Stimulated activated CD4-positive, alpha-beta T cell treated with anti-CD3 and anti-CD28 coated beads, TNF-alpha, amount 100 ng/mL, for 48 hours (primary cell): ENCODE results near the gene GRHL1.
"Not testable (repeated sequence)": the region's sequence is repeated elsewhere in the genome, so short reads cannot be mapped to it uniquely, and the experiment has no call there.

Experiments used
- DNase-seq, 3 donors: peaks; one replicate each; pipeline ENCODE4 v3.0.0-alpha.2; 2020; ENCODE audit warnings: low read depth in 3 of 3

Gene GRHL1

GRCh38 chr2:10026940-10027569, 75.6 kb downstream of the GRHL1 start:
- DNase-seq, result no peak

- no peak for DNase-seq
These were observed 76.3 kb downstream of the GRHL1 start for GRCh38 chr2:10027660-10028330.

GRCh38 chr2:10028407-10028987, 77.0 kb downstream of the GRHL1 start:
- DNase-seq, result no peak

GRCh38 chr2:10028988-10029874, 77.7 kb downstream of the GRHL1 start:
- no peak for DNase-seq

- DNase-seq, result no peak
These were observed 78.4 kb downstream of the GRHL1 start for GRCh38 chr2:10029875-10030223.

GRCh38 chr2:10030311-10030736, 78.8 kb downstream of the GRHL1 start:
- no peak for DNase-seq

- DNase-seq, result not testable (repeated sequence)
These were observed 79.3 kb downstream of the GRHL1 start for GRCh38 chr2:10030798-10031197.

GRCh38 chr2:10031886-10032745, 80.6 kb downstream of the GRHL1 start:
- no peak for DNase-seq

- DNase-seq, result no peak
These were observed 81.2 kb downstream of the GRHL1 start for GRCh38 chr2:10032746-10033105.

GRCh38 chr2:10033251-10034006, 81.9 kb downstream of the GRHL1 start:
- DNase-seq, result no peak

GRCh38 chr2:10034333-10035052, 83.0 kb downstream of the GRHL1 start:
- no peak for DNase-seq

- DNase-seq, result no peak
These were observed 83.5 kb downstream of the GRHL1 start for GRCh38 chr2:10035053-10035422.

- DNase-seq, result no peak
These were observed 84.1 kb downstream of the GRHL1 start for GRCh38 chr2:10035633-10036032.

GRCh38 chr2:10036095-10036884, 84.8 kb downstream of the GRHL1 start:
- peak in 1 of 3 donors; percentile 22 for DNase-seq

GRCh38 chr2:10038123-10038522, 86.6 kb downstream of the GRHL1 start:
- DNase-seq, result no peak

GRCh38 chr2:10038716-10039115, 87.2 kb downstream of the GRHL1 start:
- DNase-seq, result no peak

GRCh38 chr2:10039658-10040410, 88.3 kb downstream of the GRHL1 start:
- no peak for DNase-seq

- no peak for DNase-seq
These were observed 90.2 kb downstream of the GRHL1 start for GRCh38 chr2:10041711-10042110.
